Stimulated activated CD4-positive, alpha-beta T cell treated with anti-CD3 and anti-CD28 coated beads, Interleukin-2, amount 100 ng/mL, for 48 hours (primary cell): ENCODE results near the gene LCE2D.

Source experiments
- DNase-seq, 2 donors: peaks; one replicate each; pipeline ENCODE4 v3.0.0-alpha.2; 2020

LCE2D gene

DNA sequence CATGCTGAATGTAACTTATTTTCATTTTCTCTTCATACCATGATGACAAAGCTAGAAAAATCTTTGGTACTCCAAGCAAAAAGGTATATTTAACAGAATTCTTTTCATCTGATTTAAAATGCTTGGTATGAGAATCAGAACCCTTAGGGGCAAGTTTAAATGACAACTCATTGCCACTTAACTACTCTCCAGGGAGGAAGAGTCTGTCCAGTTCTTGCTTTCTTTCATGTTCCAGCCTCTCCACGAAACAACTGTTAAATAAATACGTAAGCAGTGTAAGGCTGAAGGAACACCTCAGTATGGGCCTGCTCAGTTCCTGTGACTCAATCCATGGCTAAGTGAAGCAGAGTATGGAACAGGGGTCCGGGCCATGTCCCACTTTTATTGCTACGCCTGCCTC, 36.6 kb downstream of the LCE2D start:
- DNase-seq: no peak

DNA sequence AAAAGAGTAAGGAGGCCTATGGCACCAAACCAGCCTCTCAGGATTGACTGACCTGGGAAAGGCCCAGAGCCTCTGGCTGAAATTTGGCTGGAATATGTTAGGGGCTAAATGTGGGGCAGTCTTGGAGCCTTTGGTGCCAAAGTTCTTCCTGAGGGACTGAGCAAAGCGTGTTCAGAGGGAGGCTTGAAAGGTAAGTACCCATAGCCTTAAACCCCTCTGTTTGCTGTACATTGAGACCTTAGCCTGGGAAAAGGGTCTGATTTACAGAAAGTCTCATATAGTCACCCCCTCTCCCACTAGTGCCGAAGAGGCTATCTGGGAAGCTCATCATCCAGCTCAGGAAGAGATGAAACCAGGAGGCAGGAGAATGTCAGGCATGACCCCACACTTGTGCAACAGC, 44.7 kb downstream of the LCE2D start, which contains the start of gene LCE4A:
Gene LCE4A, plus strand, starts transcription at position 301 of the 400 bp plus-strand sequence. CDS start 916 bp downstream, outside the sequence.
- no peak for DNase-seq
